ENCODE results near the gene ATG7.

The ATG7 gene

DNA sequence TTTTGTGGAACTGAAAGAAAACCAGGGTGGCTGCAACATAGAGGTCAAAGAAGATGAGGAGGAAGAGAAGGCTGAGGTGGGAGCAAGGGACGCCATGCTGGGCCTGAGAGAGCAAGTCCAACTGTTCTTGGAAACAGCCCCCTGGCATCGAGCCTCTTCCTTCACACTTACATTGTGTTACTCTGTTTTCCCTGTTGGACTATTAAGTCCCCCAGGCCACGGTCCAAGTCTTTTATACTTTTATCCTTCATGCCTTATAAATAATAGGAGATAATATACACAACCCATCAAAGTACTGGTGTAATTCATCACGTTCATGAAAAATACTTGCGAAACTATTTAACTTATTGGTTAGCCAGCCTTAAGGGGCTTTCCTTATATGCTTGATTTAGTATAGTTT lies 79.3 kb downstream of the ATG7 start:
- Histone ChIP-seq H3K79me2 (ENCODE audit: insufficient read depth, low read depth) (no peaks in the 10 kb centered on the region), H3K4me2 (no peak overlapping the region), H2AFZ (ENCODE audit: low read depth) (no peak overlapping the region), H3K4me1 (ENCODE audit: low read depth, poor library complexity, severe bottlenecking) (no peaks in the 10 kb centered on the region), H3K9ac (no peak overlapping the region), H3K4me3 (IDR thresholded peaks at IDR 0.05; ENCODE audit: insufficient read depth, low read depth, low read length) (no peak overlapping the region), H3K27ac (no peak overlapping the region), H4K20me1 (ENCODE audit: insufficient read depth) (no peaks in the 10 kb centered on the region), H3K36me3 (ENCODE audit: insufficient read depth) (no peaks in the 10 kb centered on the region), H3K27me3 (ENCODE audit: insufficient read depth, low read depth) (no peaks in the 10 kb centered on the region)
- TF ChIP-seq, protein P1, sequence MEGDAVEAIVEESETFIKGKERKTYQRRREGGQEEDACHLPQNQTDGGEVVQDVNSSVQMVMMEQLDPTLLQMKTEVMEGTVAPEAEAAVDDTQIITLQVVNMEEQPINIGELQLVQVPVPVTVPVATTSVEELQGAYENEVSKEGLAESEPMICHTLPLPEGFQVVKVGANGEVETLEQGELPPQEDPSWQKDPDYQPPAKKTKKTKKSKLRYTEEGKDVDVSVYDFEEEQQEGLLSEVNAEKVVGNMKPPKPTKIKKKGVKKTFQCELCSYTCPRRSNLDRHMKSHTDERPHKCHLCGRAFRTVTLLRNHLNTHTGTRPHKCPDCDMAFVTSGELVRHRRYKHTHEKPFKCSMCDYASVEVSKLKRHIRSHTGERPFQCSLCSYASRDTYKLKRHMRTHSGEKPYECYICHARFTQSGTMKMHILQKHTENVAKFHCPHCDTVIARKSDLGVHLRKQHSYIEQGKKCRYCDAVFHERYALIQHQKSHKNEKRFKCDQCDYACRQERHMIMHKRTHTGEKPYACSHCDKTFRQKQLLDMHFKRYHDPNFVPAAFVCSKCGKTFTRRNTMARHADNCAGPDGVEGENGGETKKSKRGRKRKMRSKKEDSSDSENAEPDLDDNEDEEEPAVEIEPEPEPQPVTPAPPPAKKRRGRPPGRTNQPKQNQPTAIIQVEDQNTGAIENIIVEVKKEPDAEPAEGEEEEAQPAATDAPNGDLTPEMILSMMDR (conservative IDR thresholded peaks at IDR 0.05; ENCODE audit: low read depth, low read length) = no peak

DNA sequence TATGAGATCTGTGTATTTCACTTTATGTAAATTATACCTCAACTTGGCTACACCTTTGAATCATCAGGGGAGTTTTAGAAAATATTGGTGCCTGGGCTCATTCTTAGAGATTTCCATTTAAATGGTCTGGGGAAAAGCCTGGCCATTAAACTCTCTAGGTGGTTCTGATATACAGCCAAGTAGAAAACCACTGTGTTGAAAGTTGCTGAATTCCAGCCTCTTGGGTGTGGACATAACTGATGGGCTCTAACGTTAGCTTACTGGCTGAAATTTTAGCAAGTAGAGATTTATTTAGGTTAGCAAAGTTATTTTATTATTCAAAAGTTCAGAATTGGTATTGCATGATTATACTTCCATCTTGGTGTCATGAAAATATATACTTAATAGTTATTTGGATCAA lies 84.1 kb downstream of the ATG7 start:
- Histone ChIP-seq H3K36me3 (ENCODE audit: insufficient read depth) (no peaks in the 10 kb centered on the region), H2AFZ (ENCODE audit: low read depth) (no peak overlapping the region), H3K9ac (no peak overlapping the region), H3K4me3 (IDR thresholded peaks at IDR 0.05; ENCODE audit: insufficient read depth, low read depth, low read length) (no peak overlapping the region), H3K4me2 (no peak overlapping the region), H3K27me3 (ENCODE audit: insufficient read depth, low read depth) (no peaks in the 10 kb centered on the region), H3K79me2 (ENCODE audit: insufficient read depth, low read depth) (no peaks in the 10 kb centered on the region), H3K27ac (no peak overlapping the region), H3K4me1 (ENCODE audit: low read depth, poor library complexity, severe bottlenecking) (no peaks in the 10 kb centered on the region), H4K20me1 (ENCODE audit: insufficient read depth) (no peaks in the 10 kb centered on the region)
- TF ChIP-seq, protein P1 (conservative IDR thresholded peaks at IDR 0.05; ENCODE audit: low read depth, low read length) = no peak

DNA sequence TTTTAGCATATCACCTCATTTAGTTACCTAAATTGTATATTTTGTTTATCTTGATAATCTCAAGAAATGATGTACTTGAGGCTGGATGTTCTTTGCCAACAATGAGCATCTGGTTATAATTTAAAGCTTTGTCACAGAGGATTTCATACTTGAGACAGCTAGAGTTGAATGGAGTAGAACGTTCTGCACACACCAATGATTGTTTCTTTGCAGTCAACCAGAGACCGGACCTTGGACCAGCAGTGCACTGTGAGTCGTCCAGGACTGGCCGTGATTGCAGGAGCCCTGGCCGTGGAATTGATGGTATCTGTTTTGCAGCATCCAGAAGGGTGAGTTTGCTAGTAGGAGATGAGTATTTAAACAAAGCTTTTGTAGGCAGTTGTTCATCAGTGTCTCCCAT lies 90.4 kb downstream of the ATG7 start:
- Histone ChIP-seq H4K20me1 (ENCODE audit: insufficient read depth) (no peaks in the 10 kb centered on the region), H3K4me3 (IDR thresholded peaks at IDR 0.05; ENCODE audit: insufficient read depth, low read depth, low read length) (no peak overlapping the region), H3K27ac (no peak overlapping the region), H3K9ac (no peak overlapping the region), H3K4me1 (ENCODE audit: low read depth, poor library complexity, severe bottlenecking) (no peaks in the 10 kb centered on the region), H3K36me3 (ENCODE audit: insufficient read depth) (no peaks in the 10 kb centered on the region), H2AFZ (ENCODE audit: low read depth) (no peak overlapping the region), H3K4me2 (no peak overlapping the region), H3K27me3 (ENCODE audit: insufficient read depth, low read depth) (no peaks in the 10 kb centered on the region), H3K79me2 (ENCODE audit: insufficient read depth, low read depth) (no peaks in the 10 kb centered on the region)
- TF ChIP-seq, protein P1 (conservative IDR thresholded peaks at IDR 0.05; ENCODE audit: low read depth, low read length) = no peak

DNA sequence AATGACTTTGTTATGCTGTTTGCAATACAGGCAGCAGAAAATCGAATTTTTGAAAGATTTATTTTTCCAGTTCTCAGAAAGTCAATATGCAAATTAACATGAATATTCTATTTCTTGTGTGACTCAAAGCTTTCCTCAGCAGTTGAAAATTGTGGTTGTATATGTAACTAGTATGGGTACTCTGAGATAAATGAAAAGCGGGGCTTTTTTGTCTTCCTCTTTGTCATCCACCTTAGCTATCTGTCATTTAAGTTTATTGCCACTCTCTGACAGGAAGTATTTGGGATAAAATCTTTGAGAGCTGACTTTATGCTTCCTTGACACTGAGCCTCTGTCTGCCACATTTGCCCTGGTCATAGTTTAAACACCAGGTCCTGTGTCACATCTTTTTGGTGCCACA lies 91.5 kb downstream of the ATG7 start:
- H3K36me3 ChIP-seq (ENCODE audit: insufficient read depth) = no peaks in the 10 kb centered on the region
- no peaks in the 10 kb centered on the region for H3K79me2 ChIP-seq (ENCODE audit: insufficient read depth, low read depth)
- H2AFZ ChIP-seq (ENCODE audit: low read depth) = no peak overlapping the region
- no peak overlapping the region for H3K4me2 ChIP-seq
- H3K9ac ChIP-seq = no peak overlapping the region
- H3K4me1 ChIP-seq (ENCODE audit: low read depth, poor library complexity, severe bottlenecking) = no peaks in the 10 kb centered on the region
- TF ChIP-seq, protein P1 (conservative IDR thresholded peaks at IDR 0.05; ENCODE audit: low read depth, low read length) = no peak
- H3K4me3 ChIP-seq (IDR thresholded peaks at IDR 0.05; ENCODE audit: insufficient read depth, low read depth, low read length) = no peak overlapping the region
- no peaks in the 10 kb centered on the region for H3K27me3 ChIP-seq (ENCODE audit: insufficient read depth, low read depth)
- H4K20me1 ChIP-seq (ENCODE audit: insufficient read depth) = no peaks in the 10 kb centered on the region
- H3K27ac ChIP-seq = no peak overlapping the region

DNA sequence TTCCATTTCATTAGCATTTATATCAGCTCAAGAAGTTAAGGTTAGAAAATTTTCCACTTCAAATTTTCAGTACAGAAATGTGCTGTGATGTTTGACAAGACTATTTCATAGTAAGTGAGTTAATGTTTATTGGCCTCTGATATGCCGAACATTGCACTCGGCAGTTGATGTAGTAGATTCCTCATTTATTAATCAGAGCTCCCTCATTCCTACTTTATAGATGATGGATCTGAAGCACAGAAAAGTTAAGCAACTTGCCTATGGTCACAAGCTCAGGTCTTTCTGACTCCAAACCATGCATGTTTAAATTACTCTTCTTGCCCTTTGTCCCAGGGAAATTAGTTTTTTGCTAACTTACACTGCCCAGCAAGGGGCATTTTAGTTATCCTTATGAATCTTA lies 92.0 kb downstream of the ATG7 start:
- Histone ChIP-seq H3K27me3 (ENCODE audit: insufficient read depth, low read depth) (no peaks in the 10 kb centered on the region), H3K79me2 (ENCODE audit: insufficient read depth, low read depth) (no peaks in the 10 kb centered on the region), H2AFZ (ENCODE audit: low read depth) (no peak overlapping the region), H3K4me2 (no peak overlapping the region), H3K9ac (no peak overlapping the region), H3K27ac (no peak overlapping the region), H3K36me3 (ENCODE audit: insufficient read depth) (no peaks in the 10 kb centered on the region), H4K20me1 (ENCODE audit: insufficient read depth) (no peaks in the 10 kb centered on the region), H3K4me1 (ENCODE audit: low read depth, poor library complexity, severe bottlenecking) (no peaks in the 10 kb centered on the region), H3K4me3 (IDR thresholded peaks at IDR 0.05; ENCODE audit: insufficient read depth, low read depth, low read length) (no peak overlapping the region)
- TF ChIP-seq, protein P1 (conservative IDR thresholded peaks at IDR 0.05; ENCODE audit: low read depth, low read length) = no peak
